Heart left ventricle (tissue), 16 donors: Measurements from ENCODE around the gene USP50. TPM values are rescaled to one million over a fixed set of nuclear protein-coding genes. Genes with fewer than 3 reads are reported as not detected.

Experiments used
- ATAC-seq, 4 donors: fragments of 200-7000 bp; cut with Tn5 transposase; one replicate each; pipeline ENCODE4 v1.9.1; 2020 to 2022; ENCODE audit warnings: moderate library complexity in 4 of 4, mild to moderate bottlenecking in 3 of 4, moderate number of reproducible peaks in 1 of 4
- DNase-seq, 5 donors: peaks; one replicate each; pipeline ENCODE4 v3.0.0-alpha.2; 2020
- H3K27ac ChIP-seq, 12 donors: fragments of 200-600 bp; sonication (generic) in 4 of 12; one replicate each; pipeline versions ENCODE4 v1.5.0 to v1.8.0; 2016 to 2022; ENCODE audit warnings: mild to moderate bottlenecking in 2 of 12
- H3K27me3 ChIP-seq, 9 donors: fragments of 200-600 bp; sonication (generic) in 2 of 9; one replicate each; pipeline versions ENCODE4 v1.5.1 to v1.8.0; 2016 to 2022; ENCODE audit warnings: mild to moderate bottlenecking in 3 of 9
- H3K36me3 ChIP-seq, 9 donors: fragments of 200-600 bp; sonication (generic) in 2 of 9; one replicate each; pipeline versions ENCODE4 v1.5.0 to v1.8.0; 2018 to 2022; ENCODE audit warnings: mild to moderate bottlenecking in 2 of 9
- H3K4me1 ChIP-seq, 12 donors: fragments of 200-600 bp; sonication (generic) in 4 of 12; one replicate each; pipeline versions ENCODE4 v1.5.0 to v1.8.0; 2016 to 2022; ENCODE audit warnings: mild to moderate bottlenecking in 3 of 12
- H3K4me3 ChIP-seq, 12 donors: fragments of 200-600 bp; sonication (generic) in 4 of 12; one replicate each; pipeline versions ENCODE4 v1.5.0 to v1.8.0; 2017 to 2022; ENCODE audit warnings: mild to moderate bottlenecking in 9 of 12, moderate library complexity in 4 of 12
- H3K9me3 ChIP-seq, 12 donors: fragments of 200-600 bp; sonication (generic) in 4 of 12; one replicate each; pipeline versions ENCODE4 v1.5.0 to v1.8.0; 2016 to 2022; ENCODE audit warnings: mild to moderate bottlenecking in 1 of 12
- CTCF ChIP-seq, 12 donors: fragments of 200-600 bp; sonication (generic) in 4 of 12; IDR thresholded peaks; one replicate each; pipeline versions ENCODE4 v1.5.0 to v1.8.0; 2018 to 2022; ENCODE audit warnings: antibody characterized with exemption in 12 of 12, mild to moderate bottlenecking in 5 of 12
- POLR2A ChIP-seq, 2 donors: fragments of 450-650 bp; IDR thresholded peaks; one replicate each; pipeline ENCODE4 v1.6.1; 2017; ENCODE audit warnings: antibody characterized with exemption in 2 of 2, mild to moderate bottlenecking in 2 of 2, moderate library complexity in 2 of 2
- WGBS, 4 donors: extraction: QIAGEN DNeasy Blood & Tissue Kit in 2 of 4; methylation state at CpG; one replicate each; pipeline versions ENCODE4 v1.1.5 to v1.1.7; 2013 to 2018; 5-methylcytosine and 5-hydroxymethylcytosine counted together
- intact Hi-C, 10 donors: fragments of 100-400 bp; cut with DNase I; formaldehyde crosslinking; loops; one replicate each; pipeline versions ENCODE4 v1.11.1 to v1.14.2; 2022
- polyA plus RNA-seq, 2 donors: library from polyadenylated mRNA; stranded (reverse); fragments of 200-250 nt; gene quantifications; one replicate each; pipeline ENCODE4 v1.2.3, GENCODE V29; 2013
- total RNA-seq, 9 donors: library from RNA; depleted of rRNA in 2 of 9; stranded (reverse); fragments of >200 nt in 2 of 9; fragmentation: NEBNext Ultra II Directional in 3 of 9; extraction: Animal tissue kit (Norgen Biotek cat#: 25700) in 3 of 9; gene quantifications; one replicate each; pipeline versions ENCODE4 v1.1.0 to v1.2.4, GENCODE V29; 2016 to 2023
- donor health status: ischemic (EF 13 %, LVEDD 7.1; RV severe dilation, severe dysfunction).
- donor health status: healthy with polysubstance abuse.
- donor health status: DM: no; HTN: yes; CAD: no.
- donor health status: DM: no; HTN: no; CAD: no.
- donor health status: ischemic (EF 25% LVEDD 6.9; RV normal size, moderate dysfunction).
- donor health status: ischemic (EF 25% LVEDD 5.7; RV mildly dilated, moderate dysfunction).
- donor health status: healthy.
- donor health status: DM: yes; HTN: yes; CAD: no.
- donor health status: ischemic (EF 35%, LVEDD 5.7; RV mildly dilated, moderate dysfunction).
- donor health status: nonischemic (EF 11% LVEDD 7.7; RV severe dilation, severe dysfunction).
- donor health status: DM: yes; HTN: yes; CAD: no.
- donor health status: PGD.
- donor health status: ischemic (EF 29% LVEDD 5.4; RV normal size, mild dysfunction).
- donor health status: nonischemic (EF 23%, LVEDD 6.1; RV moderate dilation, normal function).

USP50 gene
- total and polyA plus RNA-seq, 11 donors, result 0.50 to 2.2 (median 0.93) TPM; not detected in 5

- H3K4me3 ChIP-seq, result no peak overlapping the region
- 95 to 97% (median 96%) methylated on average over 3 of the region's 3 CpGs for WGBS, 4 donors
- H3K4me1 ChIP-seq, result peaks cover 0 to 4% (median 0%) of the 10 kb centered on the region in 12 donors
- H3K27me3 ChIP-seq, result no peaks in the 10 kb centered on the region
- ATAC-seq (no peak), DNase-seq (no peak)
- no peak overlapping the region for H3K27ac ChIP-seq
- TF ChIP-seq POLR2A (IDR thresholded peaks at IDR 0.05) (no peak), CTCF (IDR thresholded peaks at IDR 0.05) (no peak)
- intact Hi-C loops, result no loop called here
- H3K9me3 ChIP-seq, result no peaks in the 10 kb centered on the region
- H3K36me3 ChIP-seq, result peaks cover 0 to 100% (median 92%) of the 10 kb centered on the region in 9 donors
Measured at GRCh38 chr15:50485389-50485788, 61.1 kb downstream of the USP50 start.

- H3K4me3 ChIP-seq, result no peak overlapping the region
- DNase-seq (no peak), ATAC-seq (no peak)
- TF ChIP-seq POLR2A (IDR thresholded peaks at IDR 0.05) (no peak), CTCF (IDR thresholded peaks at IDR 0.05) (no peak)
- no peak overlapping the region for H3K27ac ChIP-seq
- no peaks in the 10 kb centered on the region for H3K27me3 ChIP-seq
- intact Hi-C loops, result no loop called here
- peaks cover 0 to 100% (median 92%) of the 10 kb centered on the region in 9 donors for H3K36me3 ChIP-seq
- WGBS, 4 donors, result 87 to 100% (median 96%) methylated on average over 1 of the region's 1 CpG
- H3K4me1 ChIP-seq, result peaks cover 0 to 4% (median 0%) of the 10 kb centered on the region in 12 donors
- no peaks in the 10 kb centered on the region for H3K9me3 ChIP-seq
Measured at GRCh38 chr15:50484781-50485180, 61.7 kb downstream of the USP50 start.

- 93 to 96% (median 95%) methylated on average over 12 of the region's 12 CpGs for WGBS, 4 donors
- H3K36me3 ChIP-seq, result peaks cover 0 to 100% (median 98%) of the 10 kb centered on the region in 9 donors
- no peaks in the 10 kb centered on the region for H3K27me3 ChIP-seq
- no peaks in the 10 kb centered on the region for H3K9me3 ChIP-seq
- H3K27ac ChIP-seq, result no peak overlapping the region
- no peaks in the 10 kb centered on the region for H3K4me1 ChIP-seq
- ATAC-seq, result no peak
- no peak for DNase-seq
- no peak for TF ChIP-seq POLR2A (IDR thresholded peaks at IDR 0.05)
- TF ChIP-seq CTCF (IDR thresholded peaks at IDR 0.05), result no peak
- no peak overlapping the region for H3K4me3 ChIP-seq
- intact Hi-C loops, result no loop called here
Measured at GRCh38 chr15:50476143-50476542, 70.3 kb downstream of the USP50 start.

- H3K4me3 ChIP-seq, result no peak overlapping the region
- no peak overlapping the region for H3K27ac ChIP-seq
- H3K36me3 ChIP-seq, result peaks cover 0 to 99% (median 95%) of the 10 kb centered on the region in 9 donors
- no peak for ATAC-seq
- no peak for TF ChIP-seq CTCF (IDR thresholded peaks at IDR 0.05)
- no peak for TF ChIP-seq POLR2A (IDR thresholded peaks at IDR 0.05)
- H3K27me3 ChIP-seq, result no peaks in the 10 kb centered on the region
- no peaks in the 10 kb centered on the region for H3K4me1 ChIP-seq
- WGBS, 4 donors, result 96 to 100% (median 98%) methylated on average over 2 of the region's 2 CpGs
- intact Hi-C loops, result no loop called here
- no peaks in the 10 kb centered on the region for H3K9me3 ChIP-seq
- DNase-seq, result no peak
Measured at GRCh38 chr15:50471072-50471471, 75.4 kb downstream of the USP50 start.
